Activated CD4-positive, alpha-beta T cell treated with anti-CD3 and anti-CD28 coated beads for 24 hours (primary cell): ENCODE data around the gene FGD2.
A peak's percentile ranks its signal among the peaks of the same experiment; 100 is the strongest.

Source experiments
- DNase-seq, 2 donors: peaks; one replicate each; pipeline ENCODE4 v3.0.0-alpha.2; 2020; ENCODE audit warnings: low read depth in 2 of 2

Gene FGD2

GRCh38 chr6:37018198-37019064 lies 13.0 kb downstream of the FGD2 start:
- DNase-seq = peak; percentile 80 to 90

GRCh38 chr6:37019065-37019450 lies 13.6 kb downstream of the FGD2 start:
- DNase-seq = no peak

- no peak for DNase-seq
Observed at GRCh38 chr6:37020381-37020780, 14.9 kb downstream of the FGD2 start.

GRCh38 chr6:37020812-37021211 lies 15.4 kb downstream of the FGD2 start:
- no peak for DNase-seq

- peak; percentile 54 to 55 for DNase-seq
Observed at GRCh38 chr6:37021356-37022129, 16.1 kb downstream of the FGD2 start.

- DNase-seq = no peak
Observed at GRCh38 chr6:37022135-37022863, 16.8 kb downstream of the FGD2 start.

- DNase-seq = peak; percentile 23 to 31
Observed at GRCh38 chr6:37024656-37025337, 19.3 kb downstream of the FGD2 start.

- no peak for DNase-seq
Observed at GRCh38 chr6:37025621-37026466, 20.4 kb downstream of the FGD2 start.

GRCh38 chr6:37027036-37027720 lies 21.7 kb downstream of the FGD2 start:
- DNase-seq = no peak

- DNase-seq = no peak
Observed at GRCh38 chr6:37027811-37028469, 22.5 kb downstream of the FGD2 start.

- no peak for DNase-seq
Observed at GRCh38 chr6:37029249-37029971, 24.0 kb downstream of the FGD2 start.

GRCh38 chr6:37030599-37030998 lies 25.1 kb downstream of the FGD2 start:
- DNase-seq = no peak

GRCh38 chr6:37032239-37032638 lies 26.8 kb downstream of the FGD2 start:
- DNase-seq = no peak

GRCh38 chr6:37033255-37033654 lies 27.8 kb downstream of the FGD2 start:
- DNase-seq = peak in 1 of 2 donors; percentile 40

GRCh38 chr6:37033819-37034795 lies 28.7 kb downstream of the FGD2 start:
- DNase-seq = no peak

GRCh38 chr6:37036146-37036545 lies 30.7 kb downstream of the FGD2 start:
- no peak for DNase-seq

- no peak for DNase-seq
Observed at GRCh38 chr6:37038292-37039198, 33.1 kb downstream of the FGD2 start.
